ENCODE results near the gene DNAH8. TPM values are rescaled to one million over a fixed set of nuclear protein-coding genes. Genes with fewer than 3 reads are reported as not detected.

The DNAH8 gene
- total RNA-seq, 1 donor from 2014 or later = 0.03 TPM

- Histone ChIP-seq H3K4me3 (no peak overlapping the region), H3K27ac (no peak overlapping the region), H3K36me3 (no peaks in the 10 kb centered on the region), H3K9me3 (no peaks in the 10 kb centered on the region), H3K27me3 (ENCODE audit: low read depth) (no peaks in the 10 kb centered on the region), H3K4me1 (no peaks in the 10 kb centered on the region)
- intact Hi-C loops (cut with DNase I) = no loop called here
- DNase-seq = no peak
- no peak for TF ChIP-seq CTCF (IDR thresholded peaks at IDR 0.05)
- ATAC-seq = no peak
Observed at GRCh38 chr6:38836585-38836984, 121.5 kb downstream of the DNAH8 start.

GRCh38 chr6:38837101-38837500, 122.0 kb downstream of the DNAH8 start:
- H3K4me1 ChIP-seq = no peaks in the 10 kb centered on the region
- H3K27ac ChIP-seq = no peak overlapping the region
- no peaks in the 10 kb centered on the region for H3K36me3 ChIP-seq
- H3K4me3 ChIP-seq = no peak overlapping the region
- ATAC-seq (no peak), DNase-seq (no peak)
- intact Hi-C loops (cut with DNase I) = no loop called here
- no peaks in the 10 kb centered on the region for H3K9me3 ChIP-seq
- no peak for TF ChIP-seq CTCF (IDR thresholded peaks at IDR 0.05)
- no peaks in the 10 kb centered on the region for H3K27me3 ChIP-seq (ENCODE audit: low read depth)

- H3K36me3 ChIP-seq = no peaks in the 10 kb centered on the region
- H3K9me3 ChIP-seq = no peaks in the 10 kb centered on the region
- H3K4me1 ChIP-seq = no peaks in the 10 kb centered on the region
- intact Hi-C loops (cut with DNase I) = no loop called here
- no peaks in the 10 kb centered on the region for H3K27me3 ChIP-seq (ENCODE audit: low read depth)
- no peak overlapping the region for H3K27ac ChIP-seq
- DNase-seq (no peak), ATAC-seq (no peak)
- TF ChIP-seq CTCF (IDR thresholded peaks at IDR 0.05) = no peak
- no peak overlapping the region for H3K4me3 ChIP-seq
Observed at GRCh38 chr6:38843798-38844197, 128.7 kb downstream of the DNAH8 start.

GRCh38 chr6:38845931-38846330, 130.8 kb downstream of the DNAH8 start:
- H3K27ac ChIP-seq = no peak overlapping the region
- DNase-seq (no peak), ATAC-seq (no peak)
- no peaks in the 10 kb centered on the region for H3K9me3 ChIP-seq
- H3K36me3 ChIP-seq = no peaks in the 10 kb centered on the region
- no peaks in the 10 kb centered on the region for H3K4me1 ChIP-seq
- TF ChIP-seq CTCF (IDR thresholded peaks at IDR 0.05) = no peak
- no peak overlapping the region for H3K4me3 ChIP-seq
- no peaks in the 10 kb centered on the region for H3K27me3 ChIP-seq (ENCODE audit: low read depth)
- intact Hi-C loops (cut with DNase I) = no loop called here

GRCh38 chr6:38846361-38846760, 131.2 kb downstream of the DNAH8 start:
- DNase-seq = no peak
- H3K27ac ChIP-seq = no peak overlapping the region
- intact Hi-C loops (cut with DNase I) = no loop called here
- no peak overlapping the region for H3K4me3 ChIP-seq
- no peak for ATAC-seq
- H3K36me3 ChIP-seq = no peaks in the 10 kb centered on the region
- H3K4me1 ChIP-seq = no peaks in the 10 kb centered on the region
- no peaks in the 10 kb centered on the region for H3K9me3 ChIP-seq
- H3K27me3 ChIP-seq (ENCODE audit: low read depth) = no peaks in the 10 kb centered on the region
- TF ChIP-seq CTCF (IDR thresholded peaks at IDR 0.05) = no peak

GRCh38 chr6:38846844-38847243, 131.7 kb downstream of the DNAH8 start:
- no peak for ATAC-seq
- DNase-seq = no peak
- Histone ChIP-seq H3K4me3 (no peak overlapping the region), H3K9me3 (no peaks in the 10 kb centered on the region), H3K27me3 (ENCODE audit: low read depth) (no peaks in the 10 kb centered on the region), H3K4me1 (no peaks in the 10 kb centered on the region), H3K36me3 (no peaks in the 10 kb centered on the region), H3K27ac (no peak overlapping the region)
- TF ChIP-seq CTCF (IDR thresholded peaks at IDR 0.05) = no peak
- intact Hi-C loops (cut with DNase I) = no loop called here
